Activated T-helper 2 cell treated with anti-CD3 and anti-CD28 coated beads, Interferon-gamma antibody, Interleukin-2, Interleukin-4, amounts not matched to agents 10 μg/mL and 5 μg/mL and 100 μg/mL, durations not matched to agents 14 hours and 24 hours and 36 hours (primary cell): Measurements from ENCODE around the gene MGAT5B. TPM values are rescaled to one million over a fixed set of nuclear protein-coding genes. Genes with fewer than 3 reads are reported as not detected.
"Not testable (repeated sequence)": the region's sequence is repeated elsewhere in the genome, so short reads cannot be mapped to it uniquely, and the experiment has no call there.

Experiments
- DNase-seq: peaks from one replicate; pipeline ENCODE4 v3.0.0; 2021; ENCODE audit warnings: low spot score
- H3K27ac Mint-ChIP-seq: one replicate; pipeline ENCODE4 v1.8.0; 2021; ENCODE audit warnings: mixed read lengths
- H3K27me3 Mint-ChIP-seq: one replicate; pipeline ENCODE4 v1.8.0; 2021; ENCODE audit warnings: low read depth, mixed read lengths
- H3K36me3 Mint-ChIP-seq: one replicate; pipeline ENCODE4 v1.8.0; 2021; ENCODE audit warnings: low read depth, mixed read lengths
- H3K4me1 Mint-ChIP-seq: one replicate; pipeline ENCODE4 v1.8.0; 2021; ENCODE audit warnings: low read depth, mixed read lengths
- H3K4me3 Mint-ChIP-seq: one replicate; pipeline ENCODE4 v1.8.0; 2021; ENCODE audit warnings: low read depth, mild to moderate bottlenecking, moderate library complexity, mixed read lengths
- H3K9me3 Mint-ChIP-seq: one replicate; pipeline ENCODE4 v1.8.0; 2021; ENCODE audit warnings: mixed read lengths
- intact Hi-C: fragments of 100-400 bp; cut with micrococcal nuclease; formaldehyde crosslinking; loops from one replicate; pipeline ENCODE4 v1.15.1; 2023
- total RNA-seq: library from RNA; stranded (reverse); gene quantifications from 2 replicates; pipeline ENCODE4 v1.2.3, GENCODE V29; 2022

Gene MGAT5B
- total RNA-seq, 1 donor from 2014 or later, result 0.55 TPM

GRCh38 chr17:76974721-76975120, 106.5 kb downstream of the MGAT5B start:
- no peak for DNase-seq
- Mint-ChIP-seq H3K9me3 (peaks cover 21% of the 10 kb centered on the region), H3K4me1 (peaks cover under 1% of the 10 kb centered on the region), H3K27me3 (peaks cover 28% of the 10 kb centered on the region), H3K4me3 (no peak overlapping the region), H3K36me3 (peaks cover 5% of the 10 kb centered on the region), H3K27ac (no peak overlapping the region)
- intact Hi-C loops, result no loop called here

- DNase-seq, H3K36me3 Mint-ChIP-seq, H3K4me3 Mint-ChIP-seq, H3K27ac Mint-ChIP-seq, H3K4me1 Mint-ChIP-seq, intact Hi-C loops: not testable (repeated sequence)
- Mint-ChIP-seq H3K9me3 (peaks cover 21% of the 10 kb centered on the region), H3K27me3 (peaks cover 14% of the 10 kb centered on the region)
These were observed 109.8 kb downstream of the MGAT5B start for GRCh38 chr17:76978050-76978449.

GRCh38 chr17:76981545-76982295, 113.5 kb downstream of the MGAT5B start:
- Mint-ChIP-seq H3K4me1 (peaks cover 7% of the 10 kb centered on the region), H3K4me3 (no peak overlapping the region), H3K36me3 (peaks cover 3% of the 10 kb centered on the region), H3K27me3 (peaks cover 2% of the 10 kb centered on the region), H3K27ac (no peak overlapping the region), H3K9me3 (peaks cover 10% of the 10 kb centered on the region)
- no peak for DNase-seq
- intact Hi-C loops, result no loop called here

GRCh38 chr17:76982408-76983074, 114.3 kb downstream of the MGAT5B start:
- H3K4me1 Mint-ChIP-seq, result peaks cover 7% of the 10 kb centered on the region
- intact Hi-C loops, result no loop called here

GRCh38 chr17:76983075-76983775, 115.0 kb downstream of the MGAT5B start:
- peaks cover under 1% of the 10 kb centered on the region for H3K27me3 Mint-ChIP-seq
- H3K4me3 Mint-ChIP-seq, result no peak overlapping the region

More at GRCh38 chr17:76982408-76983074, 114.3 kb downstream of the MGAT5B start:
- Mint-ChIP-seq H3K4me3 (no peak overlapping the region), H3K36me3 (peaks cover 3% of the 10 kb centered on the region), H3K27me3 (peaks cover 2% of the 10 kb centered on the region), H3K27ac (no peak overlapping the region), H3K9me3 (peaks cover 10% of the 10 kb centered on the region)
- no peak for DNase-seq

GRCh38 chr17:76986365-76986764, 118.2 kb downstream of the MGAT5B start:
- Mint-ChIP-seq H3K27me3 (no peaks in the 10 kb centered on the region), H3K36me3 (no peaks in the 10 kb centered on the region), H3K27ac (no peak overlapping the region), H3K9me3 (no peaks in the 10 kb centered on the region), H3K4me3 (no peak overlapping the region), H3K4me1 (peaks cover 7% of the 10 kb centered on the region)
- DNase-seq, result no peak
- intact Hi-C loops, result no loop called here

More at GRCh38 chr17:76983075-76983775, 115.0 kb downstream of the MGAT5B start:
- peaks cover 7% of the 10 kb centered on the region for H3K9me3 Mint-ChIP-seq
- DNase-seq, result no peak
- peaks cover under 1% of the 10 kb centered on the region for H3K36me3 Mint-ChIP-seq
- intact Hi-C loops, result no loop called here
- peaks cover 7% of the 10 kb centered on the region for H3K4me1 Mint-ChIP-seq
- peak overlapping the region; percentile 28 for H3K27ac Mint-ChIP-seq

GRCh38 chr17:76987486-76988093, 119.4 kb downstream of the MGAT5B start:
- Mint-ChIP-seq H3K4me3 (no peak overlapping the region), H3K27me3 (no peaks in the 10 kb centered on the region), H3K36me3 (no peaks in the 10 kb centered on the region), H3K9me3 (no peaks in the 10 kb centered on the region), H3K4me1 (peaks cover 4% of the 10 kb centered on the region), H3K27ac (no peak overlapping the region)
- no peak for DNase-seq
- intact Hi-C loops, result no loop called here

GRCh38 chr17:76988796-76989195, 120.6 kb downstream of the MGAT5B start:
- H3K36me3 Mint-ChIP-seq, result no peaks in the 10 kb centered on the region
- no peak for DNase-seq
- H3K4me1 Mint-ChIP-seq, result no peaks in the 10 kb centered on the region
- no peaks in the 10 kb centered on the region for H3K27me3 Mint-ChIP-seq
- no peaks in the 10 kb centered on the region for H3K9me3 Mint-ChIP-seq
- intact Hi-C loops, result no loop called here
- H3K4me3 Mint-ChIP-seq, result no peak overlapping the region
- no peak overlapping the region for H3K27ac Mint-ChIP-seq

- H3K9me3 Mint-ChIP-seq, result no peaks in the 10 kb centered on the region
- H3K36me3 Mint-ChIP-seq, result no peaks in the 10 kb centered on the region
- no peak overlapping the region for H3K27ac Mint-ChIP-seq
- intact Hi-C loops, result no loop called here
- peaks cover 7% of the 10 kb centered on the region for H3K4me1 Mint-ChIP-seq
- H3K4me3 Mint-ChIP-seq, result no peak overlapping the region
- no peaks in the 10 kb centered on the region for H3K27me3 Mint-ChIP-seq
- DNase-seq, result no peak
These were observed 121.3 kb downstream of the MGAT5B start for GRCh38 chr17:76989519-76989918.

- H3K4me3 Mint-ChIP-seq, result no peak overlapping the region
- no peaks in the 10 kb centered on the region for H3K36me3 Mint-ChIP-seq
- H3K27ac Mint-ChIP-seq, result no peak overlapping the region
- no peaks in the 10 kb centered on the region for H3K27me3 Mint-ChIP-seq
- H3K9me3 Mint-ChIP-seq, result no peaks in the 10 kb centered on the region
- DNase-seq, result no peak
- peaks cover 30% of the 10 kb centered on the region for H3K4me1 Mint-ChIP-seq
- intact Hi-C loops, result no loop called here
These were observed 124.7 kb downstream of the MGAT5B start for GRCh38 chr17:76992891-76993290.

GRCh38 chr17:76993651-76994050, 125.4 kb downstream of the MGAT5B start:
- intact Hi-C loops, result no loop called here
- H3K4me3 Mint-ChIP-seq, result no peak overlapping the region
- H3K4me1 Mint-ChIP-seq, result peaks cover 37% of the 10 kb centered on the region
- no peaks in the 10 kb centered on the region for H3K36me3 Mint-ChIP-seq
- DNase-seq, result no peak
- no peak overlapping the region for H3K27ac Mint-ChIP-seq
- H3K27me3 Mint-ChIP-seq, result no peaks in the 10 kb centered on the region
- H3K9me3 Mint-ChIP-seq, result no peaks in the 10 kb centered on the region

GRCh38 chr17:76994237-76994637, 126.0 kb downstream of the MGAT5B start:
- no peaks in the 10 kb centered on the region for H3K9me3 Mint-ChIP-seq
- peaks cover 42% of the 10 kb centered on the region for H3K4me1 Mint-ChIP-seq

More at GRCh38 chr17:76994237-76994637, 126.0 kb downstream of the MGAT5B start:
- no peak overlapping the region for H3K4me3 Mint-ChIP-seq
- no peak overlapping the region for H3K27ac Mint-ChIP-seq
- H3K36me3 Mint-ChIP-seq, result no peaks in the 10 kb centered on the region
- DNase-seq, result no peak
- no peaks in the 10 kb centered on the region for H3K27me3 Mint-ChIP-seq
- intact Hi-C loops, result no loop called here
